Fibroblast of skin of right quadriceps (primary cell): ENCODE data around the gene SLC5A2.
"Not testable (repeated sequence)": the region's sequence is repeated elsewhere in the genome, so short reads cannot be mapped to it uniquely, and the experiment has no call there.

Experiments used
- DNase-seq: peaks from one replicate; pipeline ENCODE4 v3.0.0-alpha.2; 2013

SLC5A2 gene

GRCh38 chr16:31501226-31501965, 18.5 kb downstream of the SLC5A2 start:
- DNase-seq = no peak

GRCh38 chr16:31501966-31502348, 19.0 kb downstream of the SLC5A2 start:
- no peak for DNase-seq

GRCh38 chr16:31502981-31503380, 20.1 kb downstream of the SLC5A2 start:
- no peak for DNase-seq

GRCh38 chr16:31503555-31503954, 20.6 kb downstream of the SLC5A2 start:
- DNase-seq = not testable (repeated sequence)

- no peak for DNase-seq
Measured at GRCh38 chr16:31504159-31504558, 21.2 kb downstream of the SLC5A2 start.

GRCh38 chr16:31505483-31505882, 22.6 kb downstream of the SLC5A2 start:
- no peak for DNase-seq

GRCh38 chr16:31507617-31507928, 24.6 kb downstream of the SLC5A2 start:
- no peak for DNase-seq

- DNase-seq = peak; percentile 92
Measured at GRCh38 chr16:31507929-31508705, 25.2 kb downstream of the SLC5A2 start, which contains the start of gene RUSF1. RUSF1 (minus strand) TSS chr16:31508391; CDS start chr16:31508373, 18 bp downstream.

- peak; percentile 63 for DNase-seq
Measured at GRCh38 chr16:31508706-31509195, 25.8 kb downstream of the SLC5A2 start.

GRCh38 chr16:31513126-31513525, 30.2 kb downstream of the SLC5A2 start:
- DNase-seq = peak; percentile 80

- DNase-seq = no peak
Measured at GRCh38 chr16:31513884-31514283, 31.0 kb downstream of the SLC5A2 start.

- DNase-seq = no peak
Measured at GRCh38 chr16:31517800-31518402, 35.0 kb downstream of the SLC5A2 start.

GRCh38 chr16:31519759-31520431, 37.0 kb downstream of the SLC5A2 start:
- DNase-seq = no peak

- no peak for DNase-seq
Measured at GRCh38 chr16:31521368-31521767, 38.4 kb downstream of the SLC5A2 start.

- DNase-seq = no peak
Measured at GRCh38 chr16:31522071-31522470, 39.1 kb downstream of the SLC5A2 start.

- not testable (repeated sequence) for DNase-seq
Measured at GRCh38 chr16:31523768-31524167, 40.8 kb downstream of the SLC5A2 start.

- DNase-seq = no peak
Measured at GRCh38 chr16:31525113-31525512, 42.2 kb downstream of the SLC5A2 start.

GRCh38 chr16:31527734-31528274, 44.9 kb downstream of the SLC5A2 start, which contains the start of gene AHSP:
AHSP (plus strand) TSS chr16:31527900; CDS start chr16:31528140, 240 bp downstream.
- no peak for DNase-seq

- no peak for DNase-seq
Measured at GRCh38 chr16:31528523-31529107, 45.7 kb downstream of the SLC5A2 start.

- peak; percentile 66 for DNase-seq
Measured at GRCh38 chr16:31529108-31529936, 46.4 kb downstream of the SLC5A2 start.

- no peak for DNase-seq
Measured at GRCh38 chr16:31529937-31530312, 47.0 kb downstream of the SLC5A2 start.
